SK-N-SH (cell line): ENCODE measurements around the gene LRRFIP2. TPM values are rescaled to one million over a fixed set of nuclear protein-coding genes. Genes with fewer than 3 reads are reported as not detected.
A peak's percentile ranks its signal among the peaks of the same experiment; 100 is the strongest.

Source experiments
- CTCF ChIA-PET: fragments of 300-600, 350-600 bp; formaldehyde crosslinking; extraction: SDS; loops from one replicate; lab custom pipeline; 2021; lab: Yijun Ruan, JAX
- POLR2A ChIA-PET: fragments of 350-600 bp; sonication (Branson Sonifier 250); formaldehyde crosslinking; extraction: SDS; loops from one replicate; lab custom pipeline; 2020; ENCODE audit warnings: antibody characterized with exemption, inconsistent platforms; lab: Yijun Ruan, JAX
- DNase-seq: peaks from one replicate; pipeline ENCODE4 v3.0.0; 2012
- H2AFZ ChIP-seq: fragments of 200-600 bp; sonication (generic); 2 replicates; pipeline ENCODE4 v1.8.1; 2016; ENCODE audit warnings: antibody characterized with exemption, mild to moderate bottlenecking, low read depth
- H3F3A ChIP-seq: fragments of 200-600 bp; sonication (generic); replicated peaks from 2 replicates; pipeline ENCODE3; 2016; ENCODE audit warnings: antibody characterized with exemption, mild to moderate bottlenecking; ENCODE audit not compliant: insufficient read depth
- H3K27ac ChIP-seq, 2 experiments: fragments of 200-500 bp in 1 of 2; fragments of 200-600 bp in 1 of 2; sonication (Bioruptor generic) in 1 of 2; sonication (generic), shearing (Covaris generic) in 1 of 2; 2 replicates each; pipeline versions ENCODE4 v1.5.1 to v1.6.1; 2014 to 2016; ENCODE audit warnings: low read depth in 2 of 2, inconsistent platforms in 1 of 2, low read length in 1 of 2, mild to moderate bottlenecking in 1 of 2, mixed read lengths in 1 of 2
- H3K27me3 ChIP-seq: fragments of 200-600 bp; sonication (generic), shearing (Covaris generic); 2 replicates; pipeline ENCODE4 v1.6.1; 2016; ENCODE audit warnings: mixed run types; ENCODE audit not compliant: insufficient read depth
- H3K36me3 ChIP-seq, 2 experiments: fragments of 200-500 bp in 1 of 2; fragments of 200-600 bp in 1 of 2; sonication (Bioruptor generic) in 1 of 2; sonication (generic) in 1 of 2; replicated peaks in 1 of 2; 2 replicates each; pipeline versions ENCODE3 to v1.5.1; 2014 to 2016; ENCODE audit warnings: low read length in 1 of 2, mild to moderate bottlenecking in 1 of 2; ENCODE audit not compliant: insufficient read depth in 2 of 2, control insufficient read depth in 1 of 2
- H3K4me1 ChIP-seq, 2 experiments: fragments of 200-500 bp in 1 of 2; fragments of 200-600 bp in 1 of 2; sonication (Bioruptor generic) in 1 of 2; sonication (generic), shearing (Covaris generic) in 1 of 2; 2 replicates each; pipeline versions ENCODE4 v1.5.1 to v1.6.1; 2014 to 2016; ENCODE audit warnings: low read depth in 1 of 2, low read length in 1 of 2, mixed run types in 1 of 2; ENCODE audit not compliant: insufficient read depth in 2 of 2, control insufficient read depth in 1 of 2
- H3K4me2 ChIP-seq: fragments of 200-600 bp; sonication (generic), shearing (Covaris generic); 2 replicates; pipeline ENCODE4 v1.6.1; 2017; ENCODE audit warnings: mixed run types
- H3K4me3 ChIP-seq, 2 experiments: fragments of 200-500 bp in 1 of 2; fragments of 200-600 bp in 1 of 2; sonication (Bioruptor generic) in 1 of 2; sonication (generic), shearing (Covaris generic) in 1 of 2; 2 replicates each; pipeline versions ENCODE4 v1.5.1 to v1.8.1; 2014 to 2016; ENCODE audit warnings: low read depth in 2 of 2, inconsistent platforms in 1 of 2, low read length in 1 of 2, mild to moderate bottlenecking in 1 of 2, mixed read lengths in 1 of 2, moderate library complexity in 1 of 2
- H3K79me2 ChIP-seq: fragments of 200-600 bp; sonication (generic); 2 replicates; pipeline ENCODE4 v1.8.1; 2017; ENCODE audit warnings: mild to moderate bottlenecking; ENCODE audit not compliant: insufficient read depth
- H3K9ac ChIP-seq: fragments of 200-600 bp; sonication (generic); 2 replicates; pipeline ENCODE4 v1.6.1; 2017; ENCODE audit warnings: mixed run types
- H3K9me2 ChIP-seq: fragments of 200-600 bp; sonication (generic); 2 replicates; pipeline ENCODE4 v1.6.1; 2017; ENCODE audit warnings: mixed run types
- H3K9me3 ChIP-seq: fragments of 200-600 bp; sonication (generic); 2 replicates; pipeline ENCODE4 v1.6.1; 2017; ENCODE audit warnings: mixed run types, mild to moderate bottlenecking, moderate library complexity
- H4K20me1 ChIP-seq: fragments of 200-600 bp; sonication (generic); 2 replicates; pipeline ENCODE4 v1.6.1; 2017; ENCODE audit warnings: mild to moderate bottlenecking, mixed run types; ENCODE audit not compliant: insufficient read depth
- CHD2 ChIP-seq: fragments of 150-350 bp; IDR thresholded peaks from 2 replicates; pipeline ENCODE4 v1.6.1; 2018; ENCODE audit warnings: low read length; ENCODE audit not compliant: partially characterized antibody
- ELF1 ChIP-seq: IDR thresholded peaks from 2 replicates; pipeline ENCODE4 v1.4.0; 2012
- FOXJ3 ChIP-seq: sonication (generic); formaldehyde crosslinking; IDR thresholded peaks from 2 replicates; pipeline ENCODE4 v1.5.1; 2020; ENCODE audit warnings: mild to moderate bottlenecking, missing genetic modification reagents
- GATA2 ChIP-seq: sonication (generic); formaldehyde crosslinking; IDR thresholded peaks from 2 replicates; pipeline ENCODE4 v1.5.0; 2020; ENCODE audit warnings: mild to moderate bottlenecking, missing genetic modification reagents
- JUND ChIP-seq: IDR thresholded peaks from 2 replicates; pipeline ENCODE4 v1.4.0; 2012
- MEF2A ChIP-seq: IDR thresholded peaks from 2 replicates; pipeline ENCODE4 v1.4.0; 2012; ENCODE audit warnings: low read depth, borderline replicate concordance
- MXI1 ChIP-seq: IDR thresholded peaks from 2 replicates; pipeline ENCODE4 v1.6.1; 2012; ENCODE audit warnings: mild to moderate bottlenecking, low read depth, low read length, improper control_type of control experiment
- NFIC ChIP-seq: IDR thresholded peaks from 2 replicates; pipeline ENCODE4 v1.4.0; 2012; ENCODE audit warnings: borderline replicate concordance
- NRF1 ChIP-seq: IDR thresholded peaks from 2 replicates; pipeline ENCODE4 v1.6.1; 2012; ENCODE audit warnings: low read depth, mild to moderate bottlenecking, low read length
- POLR2AphosphoS5 ChIP-seq: IDR thresholded peaks from 2 replicates; pipeline ENCODE4 v1.6.1; 2012; ENCODE audit warnings: low read depth, low read length
- RAD21 ChIP-seq: IDR thresholded peaks from 2 replicates; pipeline ENCODE4 v1.6.1; 2012; ENCODE audit warnings: mild to moderate bottlenecking, low read length
- RCOR1 ChIP-seq: fragments of 150-350 bp; IDR thresholded peaks from 2 replicates; pipeline ENCODE4 v1.6.1; 2017; ENCODE audit warnings: antibody characterized with exemption, low read length
- RXRA ChIP-seq: IDR thresholded peaks from 2 replicates; pipeline ENCODE4 v1.4.0; 2012; ENCODE audit warnings: low read depth, mild to moderate bottlenecking, borderline replicate concordance
- SIN3A ChIP-seq: IDR thresholded peaks from 2 replicates; pipeline ENCODE4 v1.6.1; 2012; ENCODE audit warnings: low read depth, mild to moderate bottlenecking, low read length, moderate library complexity, borderline replicate concordance
- SMC3 ChIP-seq: IDR thresholded peaks from 2 replicates; pipeline ENCODE4 v1.6.1; 2012; ENCODE audit warnings: low read depth, low read length, improper control_type of control experiment
- TAF1 ChIP-seq: IDR thresholded peaks from 2 replicates; pipeline ENCODE4 v1.6.1; 2012; ENCODE audit warnings: low read depth, mild to moderate bottlenecking, low read length, moderate library complexity, borderline replicate concordance
- TCF12 ChIP-seq: IDR thresholded peaks from 2 replicates; pipeline ENCODE4 v1.4.0; 2012
- TEAD4 ChIP-seq: IDR thresholded peaks from 2 replicates; pipeline ENCODE4 v1.4.0; 2012; ENCODE audit warnings: mild to moderate bottlenecking, borderline replicate concordance; ENCODE audit not compliant: insufficient read depth
- USF2 ChIP-seq: fragments of 150-350 bp; IDR thresholded peaks from 2 replicates; pipeline ENCODE4 v1.6.1; 2017; ENCODE audit warnings: antibody characterized with exemption, low read length, low read depth, borderline replicate concordance
- WGBS: methylation state at CpG from one replicate; pipeline ENCODE4 v1.1.6; 2017; ENCODE audit warnings: low lambda C conversion rate; 5-methylcytosine and 5-hydroxymethylcytosine counted together
- polyA plus RNA-seq, 3 experiments: library from polyadenylated mRNA; depleted of rRNA; stranded (reverse); fragments of >200 nt; gene quantifications; 2 replicates each; pipeline ENCODE4 v1.2.3, GENCODE V29; 2012
- TF ChIP-seq, protein P1 (sequence below): fragments of 150-350 bp; IDR thresholded peaks from 2 replicates; pipeline ENCODE4 v1.6.1; 2016; ENCODE audit warnings: mild to moderate bottlenecking, low read depth, low read length
- TF ChIP-seq, protein P2 (sequence below): fragments of 200-600 bp; sonication (generic); IDR thresholded peaks from 2 replicates; pipeline ENCODE4 v1.6.1; 2017; ENCODE audit warnings: antibody characterized with exemption, mild to moderate bottlenecking, moderate library complexity
- TF ChIP-seq, protein P3 (sequence below): IDR thresholded peaks from 2 replicates; pipeline ENCODE4 v1.4.0; 2012; ENCODE audit warnings: low read depth, borderline replicate concordance

LRRFIP2 gene
- polyA plus RNA-seq, 1 of the 3 experiments (the other 2 are of a cell fraction): 27.2 TPM

DNA sequence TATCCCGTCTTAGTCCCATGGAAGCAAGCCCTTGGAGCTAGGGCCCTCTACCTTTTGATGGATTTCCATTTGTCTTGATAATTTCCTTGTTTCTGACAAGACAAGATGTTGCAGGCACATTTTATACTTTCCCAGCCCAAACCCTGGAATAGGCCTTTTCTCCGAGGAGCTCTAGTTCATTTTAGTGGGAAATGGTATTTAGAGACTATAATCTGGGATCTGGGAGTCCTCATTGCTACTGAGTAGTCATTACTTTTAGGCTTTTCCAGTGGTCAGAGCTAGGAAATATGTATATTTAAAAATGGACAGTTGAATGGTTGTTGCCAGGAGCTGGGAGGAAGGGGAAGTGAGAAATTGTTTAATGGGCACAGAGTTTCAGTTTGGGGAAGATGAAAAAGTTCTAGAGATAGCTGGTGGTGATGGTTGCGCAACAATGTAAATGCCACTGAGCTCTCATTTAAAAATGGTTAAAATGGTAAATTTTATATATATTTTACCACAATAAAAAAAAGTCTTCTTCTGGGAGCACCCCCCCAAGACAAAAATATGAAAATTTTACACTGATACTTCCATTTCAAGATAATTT lies 149.5 kb downstream of the LRRFIP2 start:
- no peaks in the 10 kb centered on the region for H3K9me3 ChIP-seq
- no peak overlapping the region for H3K9ac ChIP-seq
- H3K4me1 ChIP-seq: no peaks in the 10 kb centered on the region
- no peak for TF ChIP-seq ELF1
- no peak for TF ChIP-seq USF2
- TF ChIP-seq, protein P1, sequence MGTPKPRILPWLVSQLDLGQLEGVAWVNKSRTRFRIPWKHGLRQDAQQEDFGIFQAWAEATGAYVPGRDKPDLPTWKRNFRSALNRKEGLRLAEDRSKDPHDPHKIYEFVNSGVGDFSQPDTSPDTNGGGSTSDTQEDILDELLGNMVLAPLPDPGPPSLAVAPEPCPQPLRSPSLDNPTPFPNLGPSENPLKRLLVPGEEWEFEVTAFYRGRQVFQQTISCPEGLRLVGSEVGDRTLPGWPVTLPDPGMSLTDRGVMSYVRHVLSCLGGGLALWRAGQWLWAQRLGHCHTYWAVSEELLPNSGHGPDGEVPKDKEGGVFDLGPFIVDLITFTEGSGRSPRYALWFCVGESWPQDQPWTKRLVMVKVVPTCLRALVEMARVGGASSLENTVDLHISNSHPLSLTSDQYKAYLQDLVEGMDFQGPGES: no peak
- TF ChIP-seq TCF12: no peak
- TF ChIP-seq JUND: no peak
- TF ChIP-seq FOXJ3: no peak
- TF ChIP-seq GATA2 (CRISPR knock-in tag): no peak
- ChIA-PET POLR2A (no interaction called here), CTCF (interaction anchor here (1.4 kb wide), 1 partner anchor 73 kb away, joined by 3 read pairs; no protein-coding TSS in a partner anchor)
- H3F3A ChIP-seq: peaks cover 5% of the 10 kb centered on the region
- no peak overlapping the region for H2AFZ ChIP-seq
- no peaks in the 10 kb centered on the region for H4K20me1 ChIP-seq
- no peaks in the 10 kb centered on the region for H3K27me3 ChIP-seq
- 94% methylated on average over 3 of the region's 3 CpGs for WGBS
- no peak for DNase-seq
- H3K27ac ChIP-seq: no peak overlapping the region
- no peaks in the 10 kb centered on the region for H3K9me2 ChIP-seq
- no peaks in the 10 kb centered on the region for H3K79me2 ChIP-seq
- H3K36me3 ChIP-seq: peaks cover 70 to 84% of the 10 kb centered on the region in 2 experiments
- no peak overlapping the region for H3K4me3 ChIP-seq
- H3K4me2 ChIP-seq: no peak overlapping the region

DNA sequence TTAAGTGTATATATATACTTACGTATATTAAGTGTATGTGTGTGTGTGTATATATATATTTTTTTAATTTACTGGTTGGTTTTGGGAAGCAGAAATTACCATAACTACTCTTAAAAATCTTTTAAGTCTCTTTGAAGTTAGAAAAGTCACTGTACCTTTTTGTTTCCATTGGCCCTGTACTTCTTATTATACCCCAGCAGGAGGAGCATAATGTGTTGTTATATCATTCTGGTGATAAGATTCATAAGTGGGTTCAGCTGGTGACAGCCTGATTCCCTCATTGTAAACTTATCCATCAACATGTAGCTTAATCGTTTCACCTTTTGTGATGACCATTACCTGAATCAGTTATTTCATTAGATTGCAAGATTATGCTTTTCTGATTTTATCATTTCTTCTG lies 150.3 kb downstream of the LRRFIP2 start:
- Histone ChIP-seq H2AFZ (no peak overlapping the region), H3K9me2 (no peaks in the 10 kb centered on the region), H3K9ac (no peak overlapping the region), H3K79me2 (no peaks in the 10 kb centered on the region), H3K36me3 (peaks cover 62 to 84% of the 10 kb centered on the region in 2 experiments), H3K27me3 (no peaks in the 10 kb centered on the region), H4K20me1 (no peaks in the 10 kb centered on the region), H3K27ac (no peak overlapping the region), H3K4me2 (no peak overlapping the region), H3F3A (no peaks in the 10 kb centered on the region), H3K4me3 (no peak overlapping the region), H3K9me3 (no peaks in the 10 kb centered on the region), H3K4me1 (no peaks in the 10 kb centered on the region)
- TF ChIP-seq SMC3 (peak; percentile 24; the same call in 1 of the 2 replicates), NFIC (no peak), NRF1 (no peak), RCOR1 (no peak), MXI1 (no peak), GATA2 (CRISPR knock-in tag) (no peak), FOXJ3 (no peak), MEF2A (no peak), POLR2AphosphoS5 (no peak), CHD2 (no peak), TEAD4 (no peak), TAF1 (no peak), TCF12 (no peak), SIN3A (no peak), RXRA (no peak), RAD21 (peak; percentile 34; the same call in 1 of the 2 replicates)
- TF ChIP-seq, protein P2, sequence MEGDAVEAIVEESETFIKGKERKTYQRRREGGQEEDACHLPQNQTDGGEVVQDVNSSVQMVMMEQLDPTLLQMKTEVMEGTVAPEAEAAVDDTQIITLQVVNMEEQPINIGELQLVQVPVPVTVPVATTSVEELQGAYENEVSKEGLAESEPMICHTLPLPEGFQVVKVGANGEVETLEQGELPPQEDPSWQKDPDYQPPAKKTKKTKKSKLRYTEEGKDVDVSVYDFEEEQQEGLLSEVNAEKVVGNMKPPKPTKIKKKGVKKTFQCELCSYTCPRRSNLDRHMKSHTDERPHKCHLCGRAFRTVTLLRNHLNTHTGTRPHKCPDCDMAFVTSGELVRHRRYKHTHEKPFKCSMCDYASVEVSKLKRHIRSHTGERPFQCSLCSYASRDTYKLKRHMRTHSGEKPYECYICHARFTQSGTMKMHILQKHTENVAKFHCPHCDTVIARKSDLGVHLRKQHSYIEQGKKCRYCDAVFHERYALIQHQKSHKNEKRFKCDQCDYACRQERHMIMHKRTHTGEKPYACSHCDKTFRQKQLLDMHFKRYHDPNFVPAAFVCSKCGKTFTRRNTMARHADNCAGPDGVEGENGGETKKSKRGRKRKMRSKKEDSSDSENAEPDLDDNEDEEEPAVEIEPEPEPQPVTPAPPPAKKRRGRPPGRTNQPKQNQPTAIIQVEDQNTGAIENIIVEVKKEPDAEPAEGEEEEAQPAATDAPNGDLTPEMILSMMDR: peak; percentile 58
- TF ChIP-seq, protein P3, sequence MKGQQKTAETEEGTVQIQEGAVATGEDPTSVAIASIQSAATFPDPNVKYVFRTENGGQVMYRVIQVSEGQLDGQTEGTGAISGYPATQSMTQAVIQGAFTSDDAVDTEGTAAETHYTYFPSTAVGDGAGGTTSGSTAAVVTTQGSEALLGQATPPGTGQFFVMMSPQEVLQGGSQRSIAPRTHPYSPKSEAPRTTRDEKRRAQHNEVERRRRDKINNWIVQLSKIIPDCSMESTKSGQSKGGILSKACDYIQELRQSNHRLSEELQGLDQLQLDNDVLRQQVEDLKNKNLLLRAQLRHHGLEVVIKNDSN: no peak
- TF ChIP-seq, protein P1: no peak
- ChIA-PET CTCF (interaction anchor here (1.4 kb wide), 1 partner anchor 74 kb away, joined by 3 read pairs; no protein-coding TSS in a partner anchor), POLR2A (no interaction called here)
- 91% methylated on average over 2 of the region's 2 CpGs for WGBS
- peak; percentile 12 for DNase-seq
